GM19035 (cell line): ENCODE results near the gene COL5A2.

Experiments used
- ATAC-seq: cut with Tn5 transposase; IDR thresholded peaks from one replicate; pipeline ENCODE4 v1.9.1; 2021; ENCODE audit not compliant: unreplicated experiment

The COL5A2 gene

DNA sequence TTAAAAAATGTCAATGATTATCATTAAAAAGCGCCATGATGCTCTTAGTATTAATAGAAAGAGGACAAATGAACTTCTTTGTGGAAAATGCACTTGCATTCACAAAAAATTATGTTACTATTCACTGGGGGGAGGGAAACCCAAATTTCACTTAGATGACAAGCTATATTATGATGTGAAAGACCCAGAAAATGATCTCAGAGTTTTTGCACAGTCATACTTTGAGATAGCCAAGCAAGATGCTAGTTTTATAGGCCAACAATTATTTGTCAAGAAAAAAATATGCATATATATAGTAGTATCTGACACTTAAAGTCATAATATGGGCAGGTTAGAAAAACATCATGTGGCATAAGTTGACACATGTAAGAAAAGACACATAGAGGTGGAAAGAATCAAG, 31.6 kb downstream of the COL5A2 start:
- ATAC-seq: no peak

DNA sequence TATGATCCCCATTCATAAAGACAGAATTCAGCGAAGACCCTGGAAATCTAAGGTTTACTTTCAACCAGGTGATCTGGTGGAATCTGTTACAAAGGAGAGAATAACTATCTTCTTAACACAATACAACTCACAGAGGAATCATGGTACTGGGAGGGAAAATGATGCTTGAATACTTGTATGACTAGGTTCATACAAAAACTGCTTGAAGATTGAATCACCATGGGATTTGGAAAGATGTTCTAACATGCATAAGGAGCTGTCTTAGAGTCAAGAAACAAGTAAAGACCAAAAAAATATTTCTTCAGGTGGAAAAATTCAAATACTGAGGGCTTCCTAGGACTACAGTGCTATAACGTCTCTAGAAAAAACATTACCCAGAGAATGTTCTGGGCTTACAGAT, 32.2 kb downstream of the COL5A2 start:
- ATAC-seq: no peak

DNA sequence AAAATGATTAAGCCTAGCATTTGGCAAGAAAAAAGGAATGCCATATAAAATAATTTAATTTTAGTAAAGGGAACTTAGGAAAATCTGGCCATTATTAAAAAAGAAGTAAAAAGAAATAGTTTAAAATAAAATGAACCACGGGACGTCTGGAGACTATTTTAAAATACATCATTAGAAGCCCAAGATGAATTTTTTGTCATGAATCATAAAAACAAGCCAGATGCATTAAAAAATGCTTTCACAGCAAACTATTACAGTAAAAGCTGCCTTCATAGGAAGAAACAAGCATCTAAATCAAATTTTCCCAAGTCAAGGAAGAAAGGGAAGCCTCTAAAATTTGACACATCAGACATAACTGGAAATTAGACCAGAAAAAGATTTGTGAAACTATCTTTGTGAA, 33.0 kb downstream of the COL5A2 start:
- ATAC-seq: no peak

DNA sequence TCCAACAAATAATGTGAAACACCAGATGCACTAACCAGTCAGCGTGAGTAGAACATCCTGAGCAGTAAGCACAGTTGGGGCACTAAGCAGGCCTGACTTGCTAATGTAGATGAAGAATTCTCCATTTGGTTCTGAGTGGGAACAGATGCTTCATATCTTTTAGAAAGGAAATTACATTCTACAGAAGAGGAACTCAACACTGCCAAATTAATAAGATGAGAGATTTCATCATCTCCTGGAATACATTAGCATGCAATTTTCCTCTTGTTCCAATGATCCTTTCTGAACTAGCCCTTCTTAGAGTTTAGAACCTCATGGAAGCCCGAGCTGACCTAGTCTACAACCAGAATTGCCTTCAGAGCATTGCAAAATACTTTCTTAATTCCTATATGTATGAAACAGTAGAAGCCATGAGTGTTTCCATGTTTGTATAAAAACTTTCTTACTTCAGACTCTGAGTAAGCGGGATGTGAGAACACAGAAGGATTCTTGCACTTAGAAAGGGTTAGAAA, 34.8 kb downstream of the COL5A2 start:
- no peak for ATAC-seq

DNA sequence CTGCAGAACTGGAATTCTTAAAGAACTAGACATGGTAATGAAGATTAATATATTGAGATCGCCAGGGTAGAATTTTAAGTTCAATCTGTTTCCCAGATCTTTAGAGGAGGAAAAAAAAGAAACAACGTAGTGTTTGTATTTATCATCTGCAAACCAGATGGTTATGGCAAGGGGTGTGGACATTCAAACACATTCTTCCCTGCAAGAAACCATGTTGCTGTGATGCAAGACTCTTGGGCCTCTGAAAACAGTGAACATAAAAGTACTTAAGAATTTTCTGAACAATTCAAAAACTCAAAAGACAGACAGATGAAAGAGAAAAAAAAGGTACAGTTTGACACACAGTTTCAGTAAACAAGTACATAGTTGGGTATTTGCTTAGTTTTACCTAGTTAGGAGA, 35.6 kb downstream of the COL5A2 start:
- no peak for ATAC-seq

DNA sequence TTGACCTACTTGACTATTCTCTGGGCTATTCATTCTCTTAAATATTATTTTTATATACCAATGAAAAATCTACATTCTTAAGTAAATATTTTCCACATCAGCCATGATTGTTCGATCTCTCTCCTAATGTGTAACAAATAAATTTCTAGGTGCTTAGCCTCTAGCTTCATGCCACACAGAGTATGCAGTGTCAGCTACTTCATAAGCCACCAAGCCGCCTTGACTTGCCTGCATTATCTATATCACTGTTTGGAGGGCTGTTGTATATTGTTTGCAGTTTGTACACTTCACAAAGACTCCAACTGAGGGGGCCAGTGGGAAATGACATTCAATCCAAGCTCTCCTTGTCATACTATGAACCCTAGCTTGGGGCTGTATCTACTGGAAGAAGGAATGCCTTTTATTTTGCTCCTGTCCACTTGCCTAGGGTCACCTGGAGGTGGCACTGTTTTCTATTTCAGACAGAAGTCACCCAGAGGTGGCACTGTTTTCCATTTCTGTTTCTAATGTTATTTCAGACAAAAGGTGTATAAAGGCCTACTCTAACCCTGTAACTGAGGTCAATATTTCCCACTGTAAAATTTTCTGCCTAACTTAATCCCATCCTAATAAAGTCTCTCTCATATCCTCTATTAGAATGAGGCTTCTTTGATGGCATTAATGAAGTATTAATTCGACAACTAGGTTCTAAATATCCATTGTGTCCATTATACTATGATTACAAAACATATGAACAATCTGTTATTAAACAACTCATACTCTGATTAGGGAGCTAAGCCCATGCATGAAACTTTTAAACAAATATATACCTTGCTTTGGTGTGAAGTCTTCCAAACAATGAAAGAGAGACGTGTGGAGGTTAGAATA, 36.4 kb downstream of the COL5A2 start:
- peak; percentile 95 for ATAC-seq

DNA sequence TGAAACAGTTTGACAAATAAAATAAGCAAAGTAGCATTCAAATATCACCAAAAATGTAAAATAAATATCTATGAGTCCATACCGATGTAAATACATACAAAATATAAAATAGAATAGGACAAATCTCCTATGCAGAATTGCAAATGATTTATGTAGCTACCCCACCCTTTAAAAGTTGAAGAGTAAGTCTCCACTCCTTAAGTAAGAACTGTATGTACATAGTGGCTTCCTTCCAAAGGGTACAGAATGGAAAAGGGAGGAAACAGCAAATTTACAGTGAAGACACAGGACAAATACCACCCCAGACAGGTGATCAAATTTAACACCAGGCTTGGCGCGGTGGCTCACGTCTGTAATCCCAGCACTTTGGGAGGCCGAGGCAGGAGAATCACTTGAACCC, 40.8 kb downstream of the COL5A2 start:
- no peak for ATAC-seq

DNA sequence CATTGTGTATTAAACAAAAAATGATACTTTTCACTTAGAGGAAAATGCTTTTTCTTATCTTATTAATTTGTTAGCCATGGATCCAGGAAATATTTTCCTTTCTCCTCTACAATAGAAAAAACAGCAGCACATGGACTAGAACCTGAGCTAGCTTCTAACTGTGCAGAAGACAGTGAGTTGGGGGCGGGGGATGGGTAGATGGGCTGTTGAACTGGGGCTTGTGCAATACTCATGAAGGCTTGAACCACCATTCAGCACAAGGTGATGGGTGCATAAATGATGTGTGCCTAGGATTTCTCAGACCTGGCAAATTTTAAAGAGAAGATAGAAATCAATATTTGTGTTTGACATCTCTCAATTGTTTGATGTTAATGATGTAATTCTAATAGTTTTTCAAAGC, 42.0 kb downstream of the COL5A2 start:
- ATAC-seq: no peak

DNA sequence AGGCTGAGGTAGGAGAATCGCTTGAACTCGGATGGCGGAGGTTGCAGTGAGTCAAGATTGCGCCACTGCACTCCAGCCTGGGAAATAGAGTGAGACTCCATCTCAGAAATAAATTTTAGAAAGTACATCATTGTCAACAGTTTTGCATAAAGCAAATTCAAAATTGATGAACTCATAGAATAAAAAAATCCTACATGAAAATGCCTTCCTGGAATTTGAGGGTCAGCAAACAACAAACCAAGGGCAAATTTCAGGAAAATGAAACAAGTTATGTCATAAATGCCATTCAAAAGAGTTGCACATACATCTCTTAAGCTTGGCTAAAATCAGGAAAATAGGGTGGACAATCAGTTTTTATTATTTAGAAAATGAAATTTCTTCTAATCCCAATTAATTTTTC, 45.1 kb downstream of the COL5A2 start:
- no peak for ATAC-seq

DNA sequence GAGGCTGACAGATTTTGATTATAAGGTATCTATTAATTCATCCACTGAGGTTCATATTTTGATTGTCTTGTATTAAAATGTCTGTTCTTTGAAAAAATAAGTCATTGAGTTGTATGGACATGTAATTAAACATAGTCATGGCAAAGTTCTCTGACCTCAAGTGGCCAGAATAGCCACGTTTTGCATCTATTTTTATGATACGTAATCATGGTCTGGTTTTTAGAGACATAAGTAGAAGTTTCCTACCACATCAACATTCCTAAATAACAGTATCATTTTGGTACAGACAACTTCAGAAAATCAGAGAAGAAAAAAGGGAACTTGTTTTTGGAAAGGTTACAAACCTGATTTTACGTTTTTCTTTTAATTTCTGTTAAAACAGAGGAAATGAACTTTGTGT, 47.6 kb downstream of the COL5A2 start:
- ATAC-seq: no peak

DNA sequence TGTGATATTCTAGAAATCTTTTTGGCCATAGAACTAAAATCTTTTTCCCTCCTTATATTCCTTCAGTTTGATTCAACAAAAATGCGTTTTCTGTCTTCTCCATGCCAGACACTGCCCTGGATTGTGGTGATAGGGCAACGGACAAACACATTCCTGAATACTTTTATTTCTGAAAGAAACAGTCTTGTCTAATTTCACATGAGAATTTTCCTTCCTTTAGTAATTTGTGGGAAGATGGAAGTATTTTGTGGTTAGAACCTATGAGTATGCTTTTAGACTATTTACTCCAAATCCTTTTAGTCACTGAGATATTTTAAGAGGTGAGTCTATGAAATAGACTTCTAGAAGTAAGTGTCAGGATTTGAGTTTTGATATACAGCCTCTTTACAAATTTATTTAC, 49.6 kb downstream of the COL5A2 start:
- no peak for ATAC-seq

DNA sequence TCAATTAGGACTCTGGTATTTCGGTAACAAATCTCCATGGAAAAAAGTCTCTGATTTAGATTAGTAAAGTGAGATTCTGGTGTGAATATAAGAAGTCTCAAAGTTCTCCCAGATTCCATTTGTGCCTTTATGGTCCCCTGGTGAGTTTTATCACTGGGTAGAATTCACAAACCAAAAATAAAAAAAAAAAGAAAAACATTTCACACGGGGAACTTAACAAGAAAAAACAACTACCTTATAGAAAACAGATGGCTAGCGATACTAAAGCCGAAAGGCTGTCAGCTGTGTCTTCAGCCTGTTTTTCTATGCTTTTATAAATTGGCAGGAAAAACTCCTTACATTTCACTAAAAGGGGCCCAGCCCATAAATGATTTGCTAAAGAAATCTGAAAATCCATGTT, 50.6 kb downstream of the COL5A2 start:
- ATAC-seq: no peak

DNA sequence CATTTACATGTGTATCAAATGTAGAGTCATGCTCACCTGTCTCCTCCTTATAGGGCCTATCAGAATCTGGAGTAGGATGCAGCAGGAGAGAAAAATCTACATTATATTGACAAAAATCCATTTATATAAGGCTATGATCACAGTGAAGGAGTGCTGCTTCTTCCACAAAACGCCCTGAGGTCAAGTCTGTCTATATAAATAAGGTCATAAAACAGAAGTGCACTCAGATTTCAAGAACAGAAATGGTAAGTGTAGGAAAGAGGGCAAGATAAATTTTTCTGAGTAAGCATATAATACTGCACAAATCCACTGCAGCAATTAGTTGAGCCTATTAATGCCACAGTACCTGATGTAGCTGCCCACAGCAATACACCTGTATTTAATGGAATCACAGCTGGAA, 51.8 kb downstream of the COL5A2 start:
- ATAC-seq: no peak

DNA sequence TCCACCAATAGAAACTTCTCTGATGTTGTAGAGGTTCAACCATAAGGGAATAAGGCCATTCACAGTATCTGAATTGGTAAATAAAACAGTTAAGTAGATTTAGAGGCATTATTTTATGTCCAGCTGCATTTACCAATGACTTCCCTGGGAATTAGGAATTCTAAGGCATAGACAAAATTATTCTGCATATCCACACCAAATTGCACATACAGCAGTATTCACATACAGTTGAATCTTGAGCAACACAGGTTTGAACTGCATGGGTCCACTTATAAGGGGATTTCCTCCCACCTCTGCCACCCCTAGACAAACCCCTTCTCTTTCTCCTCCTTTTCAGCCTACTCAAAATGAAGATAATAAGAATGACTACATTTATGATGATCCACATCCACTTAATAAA, 54.4 kb downstream of the COL5A2 start:
- no peak for ATAC-seq

DNA sequence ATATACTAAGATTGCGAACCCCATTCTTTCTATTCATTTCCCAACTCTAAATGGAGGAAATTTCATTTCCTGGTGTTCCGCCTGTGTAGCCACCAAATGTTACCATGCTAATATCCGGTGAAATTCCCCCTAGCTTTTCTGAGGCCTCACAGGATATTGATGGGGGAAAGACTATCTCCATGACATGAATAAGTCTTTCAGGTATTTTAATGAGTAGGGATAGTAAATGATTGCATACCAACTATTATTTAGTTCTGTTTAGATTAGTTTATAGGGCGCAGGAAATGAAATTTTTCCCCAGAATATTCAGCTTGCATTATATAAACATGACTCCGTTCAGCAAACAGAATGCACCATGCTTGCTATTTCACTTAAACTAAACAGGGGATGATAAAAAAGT, 55.4 kb downstream of the COL5A2 start:
- ATAC-seq: no peak

DNA sequence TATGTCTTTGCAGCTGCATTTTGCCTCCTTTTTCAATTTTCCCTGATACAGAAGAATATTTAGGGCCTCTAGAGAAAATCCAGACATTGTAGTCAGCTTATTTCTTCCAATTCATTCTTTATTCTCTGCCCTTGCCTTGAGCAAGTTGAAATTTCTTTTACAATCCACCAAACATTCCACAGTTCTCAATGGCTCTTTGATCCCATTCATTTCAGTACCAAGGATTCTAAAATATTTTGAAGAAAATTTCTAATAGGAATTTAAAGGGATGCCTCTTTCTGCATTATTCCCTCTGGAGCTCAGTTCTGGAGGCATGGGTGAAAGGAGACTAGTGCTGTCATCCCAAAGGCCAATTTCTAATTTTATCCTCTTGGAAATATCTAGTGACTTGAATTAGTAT, 61.2 kb downstream of the COL5A2 start:
- ATAC-seq: no peak

DNA sequence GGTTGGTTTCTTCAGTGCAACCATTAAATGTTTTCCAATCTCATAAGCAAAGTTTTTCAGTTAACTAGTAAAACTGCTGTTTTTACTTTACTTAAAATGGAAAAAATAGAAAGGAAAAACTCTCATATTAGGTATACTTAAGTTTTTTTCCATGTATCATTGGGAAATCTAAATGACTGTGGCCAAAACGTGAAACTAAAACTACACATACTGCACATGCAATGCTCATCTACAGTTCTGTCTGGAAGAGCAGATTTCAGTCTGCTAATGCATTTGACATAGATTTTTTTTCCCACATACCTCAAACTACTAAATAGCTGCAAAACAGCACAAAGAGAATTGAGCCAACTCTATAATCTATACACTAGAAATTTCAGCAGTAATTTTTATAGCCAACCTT, 62.6 kb downstream of the COL5A2 start:
- ATAC-seq: no peak

DNA sequence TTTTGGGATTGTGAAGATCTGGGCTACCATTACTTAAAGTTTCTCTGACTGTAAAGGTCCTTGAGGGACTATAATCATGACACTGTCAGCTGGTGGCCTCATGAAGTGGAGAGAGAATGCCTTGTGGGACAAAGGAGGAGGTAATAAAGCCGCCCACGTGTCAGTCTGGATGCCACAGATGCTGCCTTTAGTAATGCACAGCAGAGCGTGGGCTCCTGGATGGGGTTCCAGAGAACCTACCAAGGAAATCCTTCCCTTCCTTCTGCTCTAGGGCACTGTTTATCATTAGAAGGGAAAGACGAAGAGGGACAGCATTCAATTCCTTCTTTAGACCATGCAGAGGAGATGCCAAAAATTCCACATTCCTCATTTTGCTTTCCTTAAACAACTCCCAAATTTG, 63.5 kb downstream of the COL5A2 start:
- no peak for ATAC-seq

DNA sequence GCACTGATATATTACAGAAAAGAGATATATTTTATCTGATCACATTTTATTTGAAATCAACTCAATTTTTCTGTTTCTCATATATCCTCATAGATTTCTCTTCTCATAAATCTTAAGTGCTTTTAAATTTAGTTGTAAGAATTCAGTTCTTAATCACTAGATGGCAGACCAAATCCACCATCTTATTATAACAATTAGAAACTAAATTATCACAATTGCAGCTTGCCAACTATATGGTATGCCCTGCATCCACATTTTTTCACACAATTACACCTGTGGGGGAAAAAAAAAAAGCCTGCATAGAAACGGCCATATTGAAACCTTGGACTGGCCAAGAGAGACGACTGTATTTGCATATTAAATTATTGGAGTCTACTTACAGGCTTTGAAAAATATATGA, 64.4 kb downstream of the COL5A2 start:
- ATAC-seq: no peak

DNA sequence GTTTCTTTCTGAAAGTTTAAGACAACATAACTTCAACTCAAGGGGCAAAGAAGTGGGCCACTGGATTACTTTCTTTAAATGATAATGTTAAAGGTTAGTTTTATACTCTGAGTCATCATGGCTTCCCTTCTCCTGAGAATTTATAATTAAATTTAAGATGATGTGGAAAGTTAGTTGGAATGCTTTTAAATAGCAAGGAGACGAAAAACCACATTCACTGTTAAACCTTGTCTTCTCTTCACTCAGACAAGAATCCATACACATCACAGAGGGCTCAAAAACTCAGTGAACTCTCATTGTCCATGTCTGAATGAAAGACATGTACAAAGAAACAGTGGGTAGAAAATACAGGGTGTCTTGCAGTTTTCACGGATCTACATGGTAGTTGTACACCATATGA, 65.6 kb downstream of the COL5A2 start:
- ATAC-seq: no peak

DNA sequence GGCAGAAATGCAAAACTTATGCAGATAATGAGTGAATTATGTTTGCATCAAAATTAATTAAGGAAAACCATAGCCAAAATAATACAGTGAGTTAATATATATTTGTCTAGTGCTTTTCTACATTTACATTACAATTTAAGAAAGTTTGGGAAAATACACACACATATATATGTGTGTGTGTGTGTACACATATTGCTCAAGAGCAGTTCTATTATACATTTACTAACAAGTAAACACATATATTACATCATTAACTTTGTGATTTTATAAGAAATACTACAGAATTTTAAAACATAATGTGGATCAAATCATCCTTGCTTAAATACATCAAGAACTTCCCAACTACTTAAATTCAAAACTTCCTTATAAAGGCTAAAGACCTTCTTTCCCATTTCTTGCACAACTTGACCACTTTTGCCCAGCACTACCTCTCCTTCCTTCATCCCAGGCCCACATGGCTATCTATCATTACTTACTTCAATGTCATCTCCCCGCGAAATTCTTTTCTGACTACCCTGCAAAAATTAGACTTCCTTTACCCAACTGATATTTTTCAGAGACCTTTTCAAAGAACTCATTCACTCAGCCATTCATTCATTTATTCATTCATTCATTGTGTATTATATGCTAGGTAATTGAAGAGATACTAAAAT, 68.4 kb downstream of the COL5A2 start:
- no peak for ATAC-seq

DNA sequence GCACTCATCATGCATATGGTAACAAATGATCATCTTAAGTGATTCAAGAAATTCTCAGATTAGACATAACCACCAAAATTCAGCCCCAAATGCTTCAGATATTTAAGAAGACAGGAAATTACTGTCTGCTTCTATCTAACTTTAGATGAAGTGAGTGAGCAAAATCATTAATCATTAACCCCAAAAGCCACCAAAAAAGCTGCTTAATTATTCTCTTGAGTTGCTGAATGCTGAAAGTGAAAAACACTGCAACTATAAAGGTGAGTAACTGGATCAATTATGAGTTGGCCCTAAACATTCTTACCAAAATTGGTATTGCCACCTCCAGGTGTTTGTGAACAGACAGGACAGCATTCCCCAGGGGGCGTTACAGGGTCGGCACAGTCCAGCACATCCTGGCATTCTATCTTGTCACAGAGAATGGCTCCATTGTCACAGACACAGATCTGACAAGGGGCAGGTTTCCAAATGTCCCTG, 69.6 kb downstream of the COL5A2 start:
- ATAC-seq: peak; percentile 80
